ENCODE measurements around the gene XRCC5.
A peak's percentile ranks its signal among the peaks of the same experiment; 100 is the strongest.
"Not testable (repeated sequence)": the region's sequence is repeated elsewhere in the genome, so short reads cannot be mapped to it uniquely, and the experiment has no call there.

Gene XRCC5

GRCh38 chr2:216205486-216205885 is 96.3 kb downstream of the XRCC5 start:
- no peak for DNase-seq

DNA sequence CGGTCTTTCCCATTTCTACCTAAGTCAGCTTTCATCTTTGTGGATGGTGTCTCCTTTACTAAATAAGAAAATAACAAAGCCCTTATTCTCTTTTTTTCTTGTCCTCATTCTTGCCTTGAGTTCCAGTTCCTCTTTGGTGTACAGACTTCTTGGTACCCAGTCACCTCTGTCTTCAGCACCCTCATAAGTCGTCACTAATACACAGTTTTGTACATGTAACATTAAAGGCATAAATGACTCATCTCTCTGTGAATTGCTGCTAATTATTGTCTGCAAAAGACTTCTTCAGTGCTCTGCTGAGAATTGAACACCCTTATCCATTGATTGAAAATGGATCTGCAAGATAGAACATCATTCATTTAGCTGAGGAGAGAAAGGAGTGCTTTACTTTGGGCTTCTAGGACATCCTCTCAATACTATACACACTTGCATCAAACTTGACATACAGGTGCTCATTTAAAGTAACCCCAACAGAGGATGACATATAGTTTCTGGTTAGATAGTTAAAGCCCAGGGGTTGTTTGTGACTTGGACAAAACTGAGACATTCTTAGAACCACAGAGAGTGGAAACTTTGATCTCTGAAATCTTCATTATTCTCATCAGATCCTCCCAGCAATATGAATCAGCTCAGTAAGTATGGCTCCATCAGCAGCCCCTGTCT is 97.0 kb downstream of the XRCC5 start:
- no peak for DNase-seq

GRCh38 chr2:216206821-216207220 is 97.7 kb downstream of the XRCC5 start:
- DNase-seq = no peak

GRCh38 chr2:216208661-216209060 is 99.5 kb downstream of the XRCC5 start:
- DNase-seq = not testable (repeated sequence)

GRCh38 chr2:216210701-216211540 is 101.8 kb downstream of the XRCC5 start:
- no peak for DNase-seq

- no peak for DNase-seq
These were observed 102.5 kb downstream of the XRCC5 start for GRCh38 chr2:216211614-216212145.

DNA sequence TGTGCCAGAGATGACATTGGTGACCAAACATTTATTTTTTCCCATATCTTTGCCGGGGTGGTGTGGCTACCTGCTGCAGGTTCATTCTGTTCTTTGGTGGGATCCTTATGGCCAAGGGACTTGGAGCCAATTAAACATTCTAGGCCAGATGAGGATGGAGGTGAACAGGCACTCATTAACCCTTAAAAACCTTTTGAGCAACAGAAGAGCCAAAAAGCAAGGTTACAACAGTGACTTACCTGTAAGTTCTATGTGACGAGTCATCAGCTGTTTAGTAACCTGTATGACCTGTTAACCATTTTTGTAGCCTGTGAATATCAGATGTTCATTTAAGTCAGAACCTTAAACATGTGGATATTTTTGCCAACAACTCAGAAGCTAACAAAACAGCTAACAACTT is 105.6 kb downstream of the XRCC5 start:
- DNase-seq = no peak

GRCh38 chr2:216215658-216216390 is 106.7 kb downstream of the XRCC5 start:
- peak; percentile 23 for DNase-seq

DNA sequence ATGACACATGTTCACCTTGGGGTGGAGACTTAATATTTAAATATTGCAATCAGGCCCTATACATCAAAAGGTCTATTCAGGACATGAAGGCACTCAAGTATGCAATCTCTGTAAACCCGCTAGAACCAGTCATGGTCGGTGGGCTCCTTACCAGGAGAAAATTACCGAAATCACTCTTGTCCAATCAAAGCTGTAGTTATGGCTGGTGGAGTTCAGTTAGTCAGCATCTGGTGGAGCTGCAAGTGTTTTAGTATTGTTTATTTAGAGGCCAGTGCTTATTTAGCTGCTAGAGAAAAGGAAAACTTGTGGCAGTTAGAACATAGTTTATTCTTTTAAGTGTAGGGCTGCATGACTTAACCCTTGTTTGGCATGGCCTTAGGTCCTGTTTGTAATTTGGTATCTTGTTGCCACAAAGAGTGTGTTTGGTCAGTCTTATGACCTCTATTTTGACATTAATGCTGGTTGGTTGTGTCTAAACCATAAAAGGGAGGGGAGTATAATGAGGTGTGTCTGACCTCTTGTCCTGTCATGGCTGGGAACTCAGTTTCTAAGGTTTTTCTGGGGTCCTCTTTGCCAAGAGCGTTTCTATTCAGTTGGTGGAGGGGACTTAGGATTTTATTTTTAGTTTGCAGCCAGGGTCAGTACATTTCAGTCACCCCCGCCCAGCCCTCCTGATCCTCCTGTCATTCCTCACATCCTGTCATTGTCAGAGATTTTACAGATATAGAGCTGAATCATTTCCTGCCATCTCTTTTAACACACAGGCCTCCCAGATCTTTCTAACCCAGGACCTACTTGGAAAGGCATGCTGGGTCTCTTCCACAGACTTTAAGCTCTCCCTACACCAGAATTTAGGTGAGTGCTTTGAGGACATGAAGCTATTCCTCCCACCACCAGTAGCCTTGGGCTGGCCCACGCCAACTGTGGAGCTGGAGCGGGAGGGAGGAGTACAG is 108.1 kb downstream of the XRCC5 start:
- no peak for DNase-seq

DNA sequence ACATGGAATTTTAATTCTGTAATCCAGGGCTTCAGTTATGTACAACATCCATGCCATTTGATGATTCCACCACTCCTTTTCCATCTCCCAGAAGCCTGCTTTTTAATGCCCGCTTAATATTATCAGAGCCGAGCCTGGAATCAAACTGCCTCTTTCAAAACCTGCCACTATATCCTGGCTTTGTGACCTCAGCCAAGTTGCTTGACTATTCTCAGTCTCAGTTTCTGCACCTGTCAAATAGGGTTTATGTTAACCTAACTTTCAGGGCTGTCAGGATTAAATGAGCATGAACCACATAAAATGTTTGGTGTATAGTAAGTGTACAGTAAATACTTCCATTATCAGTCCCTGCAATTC is 108.7 kb downstream of the XRCC5 start:
- DNase-seq = no peak

- no peak for DNase-seq
These were observed 110.7 kb downstream of the XRCC5 start for GRCh38 chr2:216219861-216220260.

GRCh38 chr2:216220976-216221375 is 111.8 kb downstream of the XRCC5 start:
- DNase-seq = no peak

DNA sequence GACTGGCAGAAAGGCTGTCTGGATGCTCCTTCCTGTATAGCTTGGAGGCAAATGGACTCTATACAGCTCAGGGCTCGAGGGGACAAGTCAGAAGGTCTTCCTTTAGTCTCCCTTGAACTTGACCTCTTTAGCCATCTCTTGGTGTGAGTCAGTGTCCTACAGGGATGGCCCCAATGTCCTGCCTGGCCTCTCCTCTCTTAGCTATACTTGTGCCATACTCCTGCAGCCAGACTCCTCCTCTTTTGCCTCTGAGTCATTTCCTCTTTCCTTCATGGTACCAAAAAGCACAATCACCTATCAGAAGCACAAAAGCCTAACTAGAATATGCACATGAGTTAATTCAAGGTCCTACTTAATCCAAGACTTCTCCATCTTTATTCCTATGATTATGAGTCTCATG is 112.7 kb downstream of the XRCC5 start:
- no peak for DNase-seq

DNA sequence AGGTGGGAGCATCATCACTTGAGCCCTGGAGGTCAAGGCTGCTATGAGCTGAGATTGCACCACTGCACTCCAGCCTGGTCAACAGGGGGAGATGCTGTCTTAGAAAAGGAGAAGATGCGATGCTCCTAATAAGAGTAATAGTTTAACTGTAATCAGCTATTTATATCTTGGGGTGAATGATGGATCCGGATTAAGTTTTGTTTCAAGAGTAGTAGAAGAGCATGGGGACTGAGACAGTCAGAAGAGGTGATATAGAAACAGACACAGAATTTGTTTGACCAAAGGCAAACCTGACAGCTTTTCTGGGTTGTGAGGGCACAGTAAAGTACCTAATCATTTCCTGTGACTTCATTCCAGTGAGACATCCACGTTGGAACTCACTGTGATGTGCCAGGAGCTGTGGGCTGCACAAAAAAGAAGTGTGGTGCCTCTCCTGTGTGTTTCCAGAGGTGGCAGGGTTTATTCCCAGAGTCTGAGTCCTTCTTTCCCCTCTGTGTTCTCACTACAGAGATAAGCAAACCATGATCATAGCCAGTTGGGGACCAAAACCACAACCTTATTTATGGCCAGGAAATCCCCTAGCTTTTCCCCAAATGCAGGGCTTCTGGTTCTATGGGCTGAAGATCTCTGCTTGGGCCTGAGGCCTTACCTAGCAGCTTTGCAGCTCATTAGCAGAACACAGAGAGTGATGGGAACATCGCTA is 113.7 kb downstream of the XRCC5 start:
- no peak for DNase-seq

GRCh38 chr2:216224388-216224787 is 115.2 kb downstream of the XRCC5 start:
- DNase-seq = no peak

DNA sequence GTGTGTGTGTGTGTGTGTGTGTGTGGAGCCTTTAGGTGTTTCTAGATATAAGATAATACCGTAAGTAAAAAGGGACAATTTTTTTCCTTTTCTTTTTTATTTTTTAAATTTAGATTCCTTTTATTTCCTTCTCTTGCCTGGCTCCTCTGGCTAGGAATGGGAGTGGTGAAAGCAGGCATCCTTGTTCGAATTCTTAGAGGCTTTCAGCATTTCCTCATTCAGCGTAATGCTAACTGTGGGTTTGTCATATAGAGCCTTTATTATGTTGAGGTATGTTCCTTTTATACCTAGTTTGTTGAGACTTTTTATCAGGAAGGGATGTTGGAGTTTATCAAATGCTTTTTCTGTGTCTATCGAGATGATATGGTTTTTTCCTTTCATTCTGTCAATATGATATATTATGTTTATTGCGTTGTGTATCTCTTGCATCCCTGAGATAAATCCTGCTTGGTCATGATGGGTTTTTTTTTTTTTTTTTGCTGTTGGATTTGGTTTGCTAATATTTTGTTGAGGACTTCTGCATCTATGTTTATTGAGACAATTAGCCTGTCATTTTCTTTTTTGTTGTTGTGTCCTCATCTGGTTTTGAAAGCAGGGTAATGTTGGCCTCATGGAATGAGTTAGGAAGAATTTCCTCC is 120.2 kb downstream of the XRCC5 start:
- no peak for DNase-seq

DNA sequence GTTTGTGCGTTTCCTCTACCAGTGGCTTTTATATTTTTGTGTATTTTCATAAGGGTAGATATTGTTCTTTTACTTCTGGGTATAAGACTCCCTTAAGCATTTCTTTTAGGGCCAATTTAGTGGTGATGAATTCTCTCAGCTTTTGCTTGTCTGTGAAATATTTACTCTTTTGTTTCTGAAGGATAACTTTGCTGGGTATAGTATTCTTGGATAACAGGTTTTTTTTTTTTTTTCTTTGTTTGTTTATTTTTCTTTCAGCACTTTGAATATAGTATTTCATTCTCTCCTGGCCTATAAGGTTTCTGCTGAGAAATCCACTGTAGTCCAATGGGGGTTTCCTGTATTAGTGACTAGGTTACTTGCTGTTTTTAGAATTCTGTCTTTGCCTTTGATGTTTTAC is 122.7 kb downstream of the XRCC5 start:
- DNase-seq = no peak

GRCh38 chr2:216232721-216233120 is 123.6 kb downstream of the XRCC5 start:
- no peak for DNase-seq

GRCh38 chr2:216233281-216233995 is 124.3 kb downstream of the XRCC5 start:
- no peak for DNase-seq

GRCh38 chr2:216234106-216234505 is 125.0 kb downstream of the XRCC5 start:
- DNase-seq = no peak

- DNase-seq = no peak
These were observed 126.3 kb downstream of the XRCC5 start for GRCh38 chr2:216235462-216235861.

All from RPMI8226 (cell line).